ENCODE results near the gene ELOVL5.
"Not testable (repeated sequence)": the region's sequence is repeated elsewhere in the genome, so short reads cannot be mapped to it uniquely, and the experiment has no call there.

ELOVL5 gene, protein sequence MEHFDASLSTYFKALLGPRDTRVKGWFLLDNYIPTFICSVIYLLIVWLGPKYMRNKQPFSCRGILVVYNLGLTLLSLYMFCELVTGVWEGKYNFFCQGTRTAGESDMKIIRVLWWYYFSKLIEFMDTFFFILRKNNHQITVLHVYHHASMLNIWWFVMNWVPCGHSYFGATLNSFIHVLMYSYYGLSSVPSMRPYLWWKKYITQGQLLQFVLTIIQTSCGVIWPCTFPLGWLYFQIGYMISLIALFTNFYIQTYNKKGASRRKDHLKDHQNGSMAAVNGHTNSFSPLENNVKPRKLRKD
- total RNA-seq = 179 to 476 (median 298) reads per million in 17 experiments

DNA sequence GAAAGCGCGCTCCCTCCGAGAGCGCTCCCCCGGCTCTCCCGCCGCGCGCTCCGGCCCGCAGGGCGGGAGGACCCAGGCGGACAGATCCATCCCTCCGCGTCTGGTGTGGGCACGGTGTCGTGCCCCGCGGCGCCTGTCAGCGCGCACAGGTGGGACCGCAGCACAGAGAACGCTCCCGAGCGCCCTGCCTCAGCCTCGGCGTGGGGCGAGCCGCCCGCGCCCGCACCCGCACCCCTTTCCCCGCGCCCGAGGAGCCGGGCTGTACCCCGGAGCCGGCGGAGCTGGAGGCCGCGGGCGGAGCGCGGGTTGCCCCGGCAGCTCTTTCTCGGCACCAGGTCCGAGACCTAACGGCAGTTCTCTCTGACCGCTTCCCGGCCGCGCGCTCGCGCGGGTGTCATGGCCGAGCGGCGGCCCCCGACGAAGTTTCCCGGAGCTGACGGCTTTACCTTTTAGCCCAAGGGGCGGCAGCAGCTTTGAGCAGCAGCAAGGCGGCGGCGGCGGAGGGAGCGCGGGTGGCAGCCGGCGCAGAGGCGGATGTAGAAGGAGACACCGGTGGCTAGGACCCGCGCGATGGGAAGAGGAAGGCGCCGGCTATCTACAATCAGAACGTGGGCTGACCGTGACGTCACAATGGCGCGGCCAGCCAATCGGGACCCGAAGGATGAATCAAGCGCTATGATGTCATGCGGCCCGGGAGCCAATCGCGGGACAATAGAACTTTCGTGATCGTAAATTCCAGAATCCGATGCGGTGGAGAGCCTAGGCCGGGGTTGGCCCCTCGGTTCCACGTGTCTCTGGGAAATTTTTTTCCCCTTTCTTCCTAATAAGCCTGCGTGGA is at the start of gene ELOVL5:
TSS of gene ELOVL5 (minus strand) at position 580 of the 838 bp plus-strand sequence. CDS start 53,251 bp downstream, outside the sequence.
- DNase-seq = peak; percentile 99 to 100 (median 100)

DNA sequence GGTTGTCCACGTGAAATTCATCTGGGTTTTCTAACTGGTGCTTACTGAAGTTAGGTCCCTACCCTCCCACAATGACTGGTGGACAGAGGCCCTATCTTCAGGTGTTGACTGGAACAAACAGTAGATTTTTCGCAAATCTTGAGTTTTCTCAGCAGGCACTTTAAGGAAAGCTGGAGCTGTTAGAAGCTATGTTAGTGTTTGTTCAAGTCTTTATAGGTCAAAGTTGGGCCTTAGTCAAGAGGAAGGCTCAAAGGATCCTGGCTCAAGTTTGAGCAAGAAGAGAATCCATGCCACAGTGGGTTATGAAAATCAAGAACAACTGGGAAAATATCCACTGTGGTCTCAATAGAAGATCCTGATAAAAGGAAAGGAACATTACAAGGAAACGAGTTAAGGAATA is 48.5 kb upstream of the ELOVL5 start:
- no peak for DNase-seq

DNA sequence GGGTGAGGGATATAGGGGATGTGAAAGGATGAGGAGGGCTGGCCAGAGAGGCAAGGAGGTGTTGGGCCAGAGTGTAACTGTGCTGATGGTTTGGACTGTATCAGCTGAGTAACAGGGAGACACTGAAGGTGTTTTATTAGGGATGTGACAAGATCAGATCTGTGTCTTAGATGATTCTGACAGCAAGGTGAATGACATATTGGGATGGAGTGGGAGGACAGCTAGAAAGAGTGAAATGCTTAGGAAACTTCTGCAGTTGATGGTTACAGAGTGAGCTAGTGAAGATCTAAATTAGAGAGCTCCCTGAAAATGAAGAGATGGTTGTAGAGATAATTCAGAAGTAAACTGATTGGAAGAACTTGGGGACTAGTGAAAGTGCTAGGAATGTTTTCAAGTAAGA is 47.2 kb upstream of the ELOVL5 start:
- DNase-seq = no peak

DNA sequence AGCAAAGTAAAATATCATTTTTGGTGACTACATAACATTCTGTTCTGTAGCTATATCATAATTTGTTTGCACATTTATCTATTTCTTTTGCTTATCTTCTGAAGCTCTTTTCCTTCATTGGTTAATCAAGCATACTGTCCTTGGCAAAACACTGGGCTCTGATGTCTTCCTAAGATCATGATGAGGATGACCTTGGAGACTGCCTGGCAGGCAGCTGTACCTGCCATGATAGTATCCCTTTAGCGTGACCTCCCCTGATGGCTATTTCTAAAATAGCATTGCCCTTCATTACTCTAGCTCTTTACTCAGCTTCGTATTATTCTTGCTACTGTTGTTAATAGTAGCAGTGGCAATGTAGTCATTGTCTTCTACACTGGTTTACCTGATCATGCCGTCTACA is 46.0 kb upstream of the ELOVL5 start:
- DNase-seq = no peak

DNA sequence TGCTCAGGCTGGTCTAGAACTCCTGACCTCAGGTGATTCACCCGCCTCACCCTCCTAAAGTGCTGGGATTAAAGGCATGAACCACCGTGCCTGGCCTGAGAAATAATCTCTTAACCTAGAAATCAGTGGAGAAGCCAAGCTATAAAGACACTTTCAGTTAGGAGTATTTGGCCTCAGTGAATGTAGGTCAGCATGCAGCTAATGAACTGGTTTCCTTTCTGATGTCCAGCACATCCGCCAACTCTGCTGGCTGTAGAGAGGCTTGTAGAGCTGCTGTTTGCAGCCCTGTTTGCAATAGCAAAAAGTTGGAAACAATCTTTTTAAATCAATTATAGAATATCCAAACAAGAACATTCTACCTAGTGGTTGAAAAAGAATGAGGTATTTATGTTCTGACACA is 42.4 kb upstream of the ELOVL5 start:
- no peak for DNase-seq

DNA sequence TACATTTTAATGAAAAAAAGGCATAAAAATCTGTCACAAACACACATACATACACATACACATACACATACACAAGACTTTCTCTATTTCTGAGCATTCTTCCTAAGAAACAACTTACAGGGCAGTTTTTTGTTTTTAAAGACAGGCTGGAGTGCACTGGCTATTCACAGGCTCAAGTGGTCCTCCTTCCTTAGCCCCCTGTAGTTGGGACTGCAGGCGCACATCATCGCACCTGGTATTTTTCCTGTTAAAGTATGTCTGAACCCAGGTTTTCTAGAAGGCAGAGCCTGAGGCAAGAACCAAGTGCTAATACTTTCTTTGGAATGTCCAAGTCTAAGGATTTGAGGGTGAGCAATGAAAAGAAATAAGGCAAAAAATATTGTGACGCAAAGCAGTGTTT is 41.3 kb upstream of the ELOVL5 start:
- DNase-seq = no peak

DNA sequence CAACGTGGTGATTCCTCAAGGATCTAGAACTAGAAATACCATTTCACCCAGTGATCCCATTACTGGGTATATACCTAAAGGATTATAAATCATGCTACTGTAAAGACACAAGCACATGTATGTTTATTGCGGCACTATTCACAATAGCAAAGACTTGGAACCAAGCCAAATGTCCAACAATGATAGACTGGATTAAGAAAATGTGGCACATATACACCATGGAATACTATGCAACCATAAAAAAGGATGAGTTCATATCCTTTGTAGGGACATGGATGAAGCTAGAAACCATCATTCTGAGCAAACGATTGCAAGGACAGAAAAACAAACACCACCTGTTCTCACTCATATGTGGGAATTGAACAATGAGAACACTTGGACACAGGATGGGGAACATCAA is 39.9 kb upstream of the ELOVL5 start:
- DNase-seq = not testable (repeated sequence)

DNA sequence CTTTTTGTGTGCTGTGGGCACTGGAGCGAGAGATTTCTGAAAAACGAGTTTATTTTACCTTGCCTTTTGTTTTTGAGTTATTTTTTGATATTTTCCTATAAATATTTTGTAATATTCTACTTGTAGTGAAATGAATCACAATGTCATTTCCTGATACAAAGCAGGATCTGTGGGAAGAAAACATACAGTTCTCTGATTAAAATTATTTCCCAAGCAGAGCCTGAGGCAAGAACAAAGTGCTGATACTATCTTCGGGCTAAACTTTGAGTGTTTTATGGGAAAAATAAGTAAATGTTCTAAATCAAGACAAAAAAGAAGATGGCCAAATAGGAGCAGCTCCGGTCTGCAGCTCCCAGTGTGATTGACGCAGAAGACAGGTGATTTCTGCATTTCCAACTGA is 33.7 kb upstream of the ELOVL5 start:
- DNase-seq = no peak

DNA sequence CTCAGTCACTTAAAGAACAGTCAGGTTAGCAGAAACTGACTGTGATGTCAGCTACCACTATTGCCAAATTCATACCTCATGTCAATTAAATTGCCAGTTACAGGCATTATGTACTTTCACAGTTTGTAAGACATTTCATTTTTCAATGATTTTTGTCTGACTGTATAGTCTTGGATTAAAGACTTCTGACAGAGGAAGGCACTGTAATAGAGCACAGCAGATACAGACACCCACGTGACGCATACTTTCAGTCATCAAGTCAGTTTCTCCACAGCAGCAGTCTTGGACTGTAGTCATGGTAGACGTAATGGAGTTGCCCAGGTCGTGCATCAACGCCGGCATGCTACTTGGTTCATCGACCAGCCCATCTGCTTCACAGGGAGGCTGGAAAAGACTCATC is 29.5 kb upstream of the ELOVL5 start:
- DNase-seq = no peak

DNA sequence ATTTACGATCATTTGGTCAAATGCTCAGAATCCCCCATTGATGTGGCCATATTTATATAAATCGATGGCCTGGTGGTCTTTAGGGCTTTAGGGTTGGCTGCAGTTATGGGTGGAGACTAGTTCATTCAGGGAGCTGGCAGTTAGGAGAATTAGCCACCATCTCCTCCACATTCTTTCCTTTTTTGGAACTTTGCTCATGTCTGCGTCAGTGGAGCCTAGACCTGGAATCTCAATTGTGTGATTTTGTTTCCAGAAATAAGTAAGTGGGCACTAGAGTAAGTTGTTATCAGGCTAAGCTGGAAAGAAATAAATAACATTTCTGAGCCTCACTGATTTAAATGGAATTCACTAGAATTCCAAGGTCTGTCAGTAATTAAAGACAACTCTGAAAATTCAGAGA is 29.0 kb upstream of the ELOVL5 start:
- DNase-seq = no peak

DNA sequence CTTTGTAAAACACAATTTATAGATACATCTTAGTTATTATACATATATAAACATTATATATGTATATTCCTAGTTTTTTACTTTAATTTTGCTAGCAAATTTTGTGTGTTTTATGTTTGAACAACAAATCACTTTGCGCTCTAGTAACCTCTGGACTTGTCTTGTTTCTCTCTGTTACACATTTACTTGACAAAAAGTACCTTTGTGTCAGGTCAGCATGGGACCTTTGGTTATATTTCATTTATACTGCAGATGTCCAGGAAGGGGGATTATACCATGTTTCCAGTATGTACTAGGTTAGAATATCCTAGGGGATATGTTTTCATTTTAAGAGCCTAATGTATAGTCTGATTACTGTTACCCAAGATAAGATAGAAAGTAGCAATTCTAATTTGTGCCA is 28.5 kb upstream of the ELOVL5 start:
- no peak for DNase-seq

DNA sequence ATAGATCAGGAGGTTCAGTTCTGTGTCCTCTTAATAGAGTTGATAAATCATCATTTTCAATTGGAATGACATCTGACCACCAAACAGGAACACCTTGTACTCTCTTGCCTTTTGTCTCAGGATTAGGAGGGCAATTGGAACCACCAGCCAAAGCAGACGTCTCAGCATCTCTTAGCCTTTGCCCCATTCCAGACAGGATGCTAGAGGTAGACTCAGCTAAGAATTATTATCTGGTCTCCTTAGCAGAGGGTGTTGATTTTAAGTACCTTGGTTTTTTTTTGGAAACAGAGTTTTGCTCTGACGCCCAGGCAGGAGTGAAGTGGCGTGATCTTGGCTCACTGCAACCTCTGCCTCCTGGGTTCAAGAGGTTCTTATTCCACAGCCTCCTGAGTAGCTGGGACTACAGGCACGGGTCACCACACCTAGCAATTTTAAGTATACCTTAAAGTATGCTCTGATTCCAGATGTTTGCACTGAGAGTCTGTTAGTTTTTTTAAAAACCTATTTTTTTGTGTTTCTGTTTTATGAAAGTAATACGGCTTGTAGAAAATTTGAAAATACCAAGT is 28.0 kb upstream of the ELOVL5 start:
- DNase-seq = no peak

DNA sequence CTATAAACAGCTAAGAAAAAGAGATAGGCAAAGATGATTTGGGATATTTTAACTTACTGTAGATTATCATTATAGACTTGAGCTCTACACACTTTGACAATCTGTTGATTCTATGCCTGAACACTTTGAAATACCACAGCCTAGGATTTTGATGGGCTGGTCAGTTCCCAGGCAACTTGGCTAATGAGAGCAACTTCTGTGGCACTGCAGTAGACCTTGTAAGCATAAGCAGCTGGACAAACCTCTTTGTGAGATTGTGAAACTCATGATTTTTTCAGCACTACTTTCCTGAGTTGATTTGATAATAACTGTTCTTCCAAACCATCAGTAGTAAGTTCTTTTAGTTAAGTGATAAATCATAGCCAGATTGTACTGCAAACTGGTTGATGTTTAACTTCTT is 27.1 kb upstream of the ELOVL5 start:
- DNase-seq = no peak

DNA sequence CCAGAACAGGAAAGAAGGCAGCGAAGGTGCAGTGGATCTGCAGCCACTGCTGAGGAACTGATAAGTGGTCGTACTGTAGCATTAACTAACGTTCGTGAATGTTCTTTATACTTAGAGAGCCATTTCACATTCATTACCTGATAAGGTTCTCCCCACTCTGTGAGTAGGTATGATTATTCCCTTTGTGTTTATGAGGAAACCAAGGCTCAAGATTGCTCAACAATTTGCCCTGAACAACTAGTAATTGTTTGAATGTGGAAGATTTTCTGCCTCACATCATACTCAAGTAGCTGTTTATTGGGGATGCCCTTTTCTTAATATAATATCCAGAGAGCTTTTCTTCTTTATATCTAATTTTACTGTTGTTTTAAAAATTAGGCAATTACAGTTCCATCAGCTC is 24.9 kb upstream of the ELOVL5 start:
- no peak for DNase-seq

DNA sequence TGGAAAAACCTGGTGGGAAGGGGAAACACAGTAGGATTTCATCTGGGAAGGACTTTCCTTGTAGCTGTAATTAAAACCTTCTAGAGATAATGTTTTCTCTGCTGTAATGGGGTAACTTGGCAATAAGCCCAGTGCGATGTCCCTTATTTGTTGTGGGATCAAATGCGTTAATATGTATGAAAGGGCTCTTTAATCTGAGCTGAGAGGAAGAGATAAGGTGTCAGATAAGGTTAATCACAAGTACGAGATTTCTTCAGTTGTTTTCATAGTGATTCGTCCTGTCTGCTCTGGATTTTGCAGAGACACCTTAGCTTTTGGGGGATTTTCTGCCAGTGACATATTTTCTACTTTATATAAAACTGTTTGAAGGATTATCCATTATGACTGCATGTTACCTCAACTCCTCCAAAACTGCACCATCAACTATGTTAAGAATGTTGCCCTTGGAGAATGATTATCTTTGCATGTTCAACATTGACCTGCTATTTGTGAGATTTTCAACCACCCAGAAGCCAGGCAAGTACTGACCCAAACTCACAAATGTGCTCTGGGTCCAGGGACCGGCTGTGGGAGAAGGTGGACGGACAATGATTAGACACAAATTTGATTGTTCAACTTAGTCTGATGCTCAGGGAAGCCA is 21.2 kb upstream of the ELOVL5 start:
- no peak for DNase-seq

DNA sequence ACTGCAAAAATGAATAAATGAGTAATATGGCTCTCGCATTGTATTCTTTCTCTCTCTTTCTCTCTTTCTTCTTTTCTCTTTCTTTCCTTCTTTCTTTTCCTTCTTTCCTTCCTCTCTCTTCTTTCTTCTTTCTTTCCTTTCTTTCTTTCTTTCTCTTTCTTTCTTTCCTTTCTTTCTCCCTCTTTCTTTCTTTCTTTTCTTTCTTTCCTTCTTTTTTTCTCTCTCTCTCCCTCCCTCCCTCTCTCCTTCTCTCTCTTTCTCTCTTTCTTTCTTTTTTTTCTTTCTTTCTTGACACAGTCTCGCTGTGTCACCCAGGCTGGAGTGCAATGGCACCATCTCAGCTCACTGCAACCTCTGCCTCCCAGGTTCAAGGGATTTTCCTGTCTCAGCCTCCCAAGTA is 20.3 kb upstream of the ELOVL5 start:
- DNase-seq = no peak

DNA sequence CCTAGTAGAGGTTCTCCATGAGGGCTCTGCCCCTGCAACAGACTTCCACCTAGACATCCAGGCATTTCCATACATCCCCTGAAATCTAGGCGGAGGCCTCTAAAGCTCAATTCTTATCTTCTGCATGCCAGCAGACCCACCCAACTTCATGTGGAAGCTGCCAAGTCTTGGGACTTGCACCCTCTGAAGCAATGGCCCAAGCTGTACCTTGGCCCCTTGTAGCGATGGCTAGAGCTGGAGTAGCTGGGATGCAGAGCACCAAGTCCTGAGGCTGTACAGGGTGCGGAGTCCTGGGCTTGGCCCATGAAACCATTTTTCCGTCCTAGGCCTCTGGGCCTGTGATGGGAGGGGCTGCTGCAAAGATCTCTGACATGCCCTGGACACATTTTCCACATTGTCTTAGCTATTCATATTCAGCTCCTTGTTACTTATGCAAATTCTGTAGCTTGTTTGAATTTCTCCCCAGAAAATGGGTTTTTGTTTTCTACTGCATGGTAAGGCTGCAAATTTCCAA is 17.4 kb upstream of the ELOVL5 start:
- no peak for DNase-seq

DNA sequence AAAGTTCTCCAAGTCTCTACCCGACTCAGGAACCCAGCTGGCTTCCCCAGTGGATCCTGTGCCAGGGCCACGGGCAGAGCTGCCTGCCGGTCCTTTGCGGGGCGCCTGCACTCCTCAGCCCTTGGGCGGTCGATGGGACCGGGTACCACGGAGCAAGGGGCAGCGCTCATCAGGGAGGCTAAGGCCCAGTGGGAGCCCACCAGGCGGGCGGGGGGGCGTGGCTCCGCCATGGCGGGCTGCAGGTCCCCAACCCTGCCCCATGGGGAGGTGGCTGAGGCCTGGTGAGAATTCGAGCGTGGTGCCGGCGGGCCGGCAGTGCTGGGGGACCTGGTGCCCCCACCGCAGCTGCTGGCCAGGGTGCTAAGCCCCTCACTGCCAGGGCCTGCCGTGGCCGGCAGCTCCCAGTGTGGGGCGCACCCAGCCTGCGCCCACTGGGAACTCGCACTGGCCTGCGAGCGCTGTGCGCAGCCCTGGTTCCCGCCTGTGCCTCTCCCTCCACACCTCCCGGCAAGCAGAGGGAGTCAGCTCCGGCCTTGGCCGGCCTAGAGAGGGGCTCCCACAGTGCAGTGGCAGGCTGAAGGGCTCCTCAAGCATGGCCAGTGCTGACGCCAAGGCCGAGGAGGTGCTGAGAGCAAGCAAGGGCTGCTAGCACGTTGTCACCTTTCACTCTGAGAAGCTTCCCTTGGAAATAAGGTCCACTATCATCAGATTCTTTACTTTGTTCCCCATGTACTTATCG is 14.8 kb upstream of the ELOVL5 start:
- DNase-seq = no peak

DNA sequence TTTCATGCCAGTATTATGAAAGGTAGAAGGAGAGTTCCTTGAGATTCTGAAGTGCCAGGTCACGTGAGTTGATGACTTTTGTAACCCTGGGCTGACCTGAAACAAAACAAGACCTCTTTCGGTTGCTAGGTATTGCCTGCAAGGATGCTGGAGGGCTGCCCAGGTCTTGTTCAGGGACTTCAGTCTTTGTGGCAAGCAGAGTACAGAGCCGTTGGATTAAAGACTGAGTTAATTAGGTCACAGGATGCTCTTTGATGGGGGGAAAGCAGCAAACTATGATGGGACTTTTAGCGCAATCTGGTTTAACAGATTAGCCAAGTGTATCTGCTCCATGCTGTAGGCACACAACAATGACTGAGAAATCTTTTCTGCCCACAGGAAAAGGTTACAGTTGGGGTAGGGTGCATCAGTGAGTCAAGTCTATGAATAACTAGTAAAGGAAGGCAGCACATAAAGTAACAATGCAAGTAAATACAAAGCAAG is 12.8 kb upstream of the ELOVL5 start:
- peak; percentile 8 to 64 (median 33) for DNase-seq

DNA sequence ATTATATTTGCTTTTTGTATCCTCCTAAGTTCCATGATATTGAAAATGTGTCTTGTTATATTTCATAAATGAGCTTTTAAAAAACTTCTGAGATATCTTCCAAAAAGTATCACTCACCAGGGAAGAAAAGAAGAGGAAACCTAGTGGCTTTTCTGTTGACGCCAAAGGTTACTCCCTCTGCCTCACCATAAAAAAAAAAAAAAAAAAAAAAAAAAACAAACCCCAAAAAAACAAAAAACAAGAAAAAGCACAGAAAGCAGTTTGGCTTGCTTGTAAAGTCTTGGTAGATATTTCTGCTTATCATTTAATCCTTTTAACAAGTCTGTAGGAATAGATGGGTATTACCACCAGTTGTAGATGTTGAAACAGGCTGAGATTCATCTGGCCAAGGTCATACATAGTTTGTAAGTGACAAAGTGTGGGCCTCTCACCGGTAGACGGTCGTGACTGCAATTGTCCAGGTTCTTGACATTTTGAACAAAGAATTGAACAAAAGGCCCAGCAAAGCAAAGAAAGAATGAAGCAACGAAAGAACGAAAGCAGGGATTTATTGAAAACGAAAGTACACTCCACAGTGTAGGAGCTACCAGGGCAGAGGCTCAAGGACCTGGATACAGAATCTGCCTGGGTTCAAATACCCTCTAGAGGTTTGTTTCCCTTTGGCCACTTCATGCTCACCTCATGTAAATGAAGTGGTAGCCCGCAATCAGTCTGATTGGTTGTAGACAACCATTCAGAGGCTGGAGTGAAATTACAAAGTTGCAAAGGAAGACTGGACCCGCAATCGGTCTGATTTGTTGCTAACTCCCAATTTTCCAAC is 11.6 kb upstream of the ELOVL5 start:
- DNase-seq = peak in 2 of 4 experiments; percentile 23 to 38

DNA sequence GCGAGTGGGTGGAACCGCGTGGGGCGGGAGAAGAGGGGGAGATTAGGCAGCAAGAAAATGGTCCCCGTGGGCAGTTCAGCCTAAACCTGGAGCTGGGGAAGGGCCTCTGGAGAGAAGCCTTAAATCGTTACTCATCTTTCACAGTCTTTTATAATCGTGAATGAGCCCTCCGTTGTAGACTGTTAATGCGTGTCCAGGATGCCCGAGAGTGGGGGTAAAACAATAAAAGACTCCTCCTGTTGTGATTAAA is 11.0 kb upstream of the ELOVL5 start:
- DNase-seq = no peak
